SK-N-SH (cell line): ENCODE measurements around the gene REM1. TPM values are rescaled to one million over a fixed set of nuclear protein-coding genes. Genes with fewer than 3 reads are reported as not detected.
"Not testable (repeated sequence)": the region's sequence is repeated elsewhere in the genome, so short reads cannot be mapped to it uniquely, and the experiment has no call there.

Source experiments
- CTCF ChIA-PET: fragments of 300-600, 350-600 bp; formaldehyde crosslinking; extraction: SDS; loops from one replicate; lab custom pipeline; 2021; lab: Yijun Ruan, JAX
- POLR2A ChIA-PET: fragments of 350-600 bp; sonication (Branson Sonifier 250); formaldehyde crosslinking; extraction: SDS; loops from one replicate; lab custom pipeline; 2020; ENCODE audit warnings: antibody characterized with exemption, inconsistent platforms; lab: Yijun Ruan, JAX
- DNase-seq: peaks from one replicate; pipeline ENCODE4 v3.0.0; 2012
- H2AFZ ChIP-seq: fragments of 200-600 bp; sonication (generic); 2 replicates; pipeline ENCODE4 v1.8.1; 2016; ENCODE audit warnings: antibody characterized with exemption, mild to moderate bottlenecking, low read depth
- H3F3A ChIP-seq: fragments of 200-600 bp; sonication (generic); replicated peaks from 2 replicates; pipeline ENCODE3; 2016; ENCODE audit warnings: antibody characterized with exemption, mild to moderate bottlenecking; ENCODE audit not compliant: insufficient read depth
- H3K27ac ChIP-seq, 2 experiments: fragments of 200-500 bp in 1 of 2; fragments of 200-600 bp in 1 of 2; sonication (Bioruptor generic) in 1 of 2; sonication (generic), shearing (Covaris generic) in 1 of 2; 2 replicates each; pipeline versions ENCODE4 v1.5.1 to v1.6.1; 2014 to 2016; ENCODE audit warnings: low read depth in 2 of 2, inconsistent platforms in 1 of 2, low read length in 1 of 2, mild to moderate bottlenecking in 1 of 2, mixed read lengths in 1 of 2
- H3K27me3 ChIP-seq: fragments of 200-600 bp; sonication (generic), shearing (Covaris generic); 2 replicates; pipeline ENCODE4 v1.6.1; 2016; ENCODE audit warnings: mixed run types; ENCODE audit not compliant: insufficient read depth
- H3K36me3 ChIP-seq, 2 experiments: fragments of 200-500 bp in 1 of 2; fragments of 200-600 bp in 1 of 2; sonication (Bioruptor generic) in 1 of 2; sonication (generic) in 1 of 2; replicated peaks in 1 of 2; 2 replicates each; pipeline versions ENCODE3 to v1.5.1; 2014 to 2016; ENCODE audit warnings: low read length in 1 of 2, mild to moderate bottlenecking in 1 of 2; ENCODE audit not compliant: insufficient read depth in 2 of 2, control insufficient read depth in 1 of 2
- H3K4me1 ChIP-seq, 2 experiments: fragments of 200-500 bp in 1 of 2; fragments of 200-600 bp in 1 of 2; sonication (Bioruptor generic) in 1 of 2; sonication (generic), shearing (Covaris generic) in 1 of 2; 2 replicates each; pipeline versions ENCODE4 v1.5.1 to v1.6.1; 2014 to 2016; ENCODE audit warnings: low read depth in 1 of 2, low read length in 1 of 2, mixed run types in 1 of 2; ENCODE audit not compliant: insufficient read depth in 2 of 2, control insufficient read depth in 1 of 2
- H3K4me2 ChIP-seq: fragments of 200-600 bp; sonication (generic), shearing (Covaris generic); 2 replicates; pipeline ENCODE4 v1.6.1; 2017; ENCODE audit warnings: mixed run types
- H3K4me3 ChIP-seq, 2 experiments: fragments of 200-500 bp in 1 of 2; fragments of 200-600 bp in 1 of 2; sonication (Bioruptor generic) in 1 of 2; sonication (generic), shearing (Covaris generic) in 1 of 2; 2 replicates each; pipeline versions ENCODE4 v1.5.1 to v1.8.1; 2014 to 2016; ENCODE audit warnings: low read depth in 2 of 2, inconsistent platforms in 1 of 2, low read length in 1 of 2, mild to moderate bottlenecking in 1 of 2, mixed read lengths in 1 of 2, moderate library complexity in 1 of 2
- H3K79me2 ChIP-seq: fragments of 200-600 bp; sonication (generic); 2 replicates; pipeline ENCODE4 v1.8.1; 2017; ENCODE audit warnings: mild to moderate bottlenecking; ENCODE audit not compliant: insufficient read depth
- H3K9ac ChIP-seq: fragments of 200-600 bp; sonication (generic); 2 replicates; pipeline ENCODE4 v1.6.1; 2017; ENCODE audit warnings: mixed run types
- H3K9me2 ChIP-seq: fragments of 200-600 bp; sonication (generic); 2 replicates; pipeline ENCODE4 v1.6.1; 2017; ENCODE audit warnings: mixed run types
- H3K9me3 ChIP-seq: fragments of 200-600 bp; sonication (generic); 2 replicates; pipeline ENCODE4 v1.6.1; 2017; ENCODE audit warnings: mixed run types, mild to moderate bottlenecking, moderate library complexity
- H4K20me1 ChIP-seq: fragments of 200-600 bp; sonication (generic); 2 replicates; pipeline ENCODE4 v1.6.1; 2017; ENCODE audit warnings: mild to moderate bottlenecking, mixed run types; ENCODE audit not compliant: insufficient read depth
- FOXJ3 ChIP-seq: sonication (generic); formaldehyde crosslinking; IDR thresholded peaks from 2 replicates; pipeline ENCODE4 v1.5.1; 2020; ENCODE audit warnings: mild to moderate bottlenecking, missing genetic modification reagents
- FOXM1 ChIP-seq: IDR thresholded peaks from 2 replicates; pipeline ENCODE4 v1.4.0; 2012; ENCODE audit warnings: low read depth, mild to moderate bottlenecking
- GABPA ChIP-seq: IDR thresholded peaks from 2 replicates; pipeline ENCODE4 v1.4.0; 2012; ENCODE audit warnings: low read depth, mild to moderate bottlenecking
- IRF3 ChIP-seq: fragments of 150-350 bp; IDR thresholded peaks from 2 replicates; pipeline ENCODE4 v1.6.1; 2016; ENCODE audit warnings: mild to moderate bottlenecking, low read depth, low read length
- MEF2A ChIP-seq: IDR thresholded peaks from 2 replicates; pipeline ENCODE4 v1.4.0; 2012; ENCODE audit warnings: low read depth, borderline replicate concordance
- MXI1 ChIP-seq: IDR thresholded peaks from 2 replicates; pipeline ENCODE4 v1.6.1; 2012; ENCODE audit warnings: mild to moderate bottlenecking, low read depth, low read length, improper control_type of control experiment
- PBX3 ChIP-seq: IDR thresholded peaks from 2 replicates; pipeline ENCODE4; 2012
- POLR2AphosphoS5 ChIP-seq: IDR thresholded peaks from 2 replicates; pipeline ENCODE4 v1.6.1; 2012; ENCODE audit warnings: low read depth, low read length
- RAD21 ChIP-seq: IDR thresholded peaks from 2 replicates; pipeline ENCODE4 v1.6.1; 2012; ENCODE audit warnings: mild to moderate bottlenecking, low read length
- RCOR1 ChIP-seq: fragments of 150-350 bp; IDR thresholded peaks from 2 replicates; pipeline ENCODE4 v1.6.1; 2017; ENCODE audit warnings: antibody characterized with exemption, low read length
- RXRA ChIP-seq: IDR thresholded peaks from 2 replicates; pipeline ENCODE4 v1.4.0; 2012; ENCODE audit warnings: low read depth, mild to moderate bottlenecking, borderline replicate concordance
- SMC3 ChIP-seq: IDR thresholded peaks from 2 replicates; pipeline ENCODE4 v1.6.1; 2012; ENCODE audit warnings: low read depth, low read length, improper control_type of control experiment
- TAF1 ChIP-seq: IDR thresholded peaks from 2 replicates; pipeline ENCODE4 v1.6.1; 2012; ENCODE audit warnings: low read depth, mild to moderate bottlenecking, low read length, moderate library complexity, borderline replicate concordance
- TEAD4 ChIP-seq: IDR thresholded peaks from 2 replicates; pipeline ENCODE4 v1.4.0; 2012; ENCODE audit warnings: mild to moderate bottlenecking, borderline replicate concordance; ENCODE audit not compliant: insufficient read depth
- WGBS: methylation state at CpG from one replicate; pipeline ENCODE4 v1.1.6; 2017; ENCODE audit warnings: low lambda C conversion rate; 5-methylcytosine and 5-hydroxymethylcytosine counted together
- polyA plus RNA-seq, 3 experiments: library from polyadenylated mRNA; depleted of rRNA; stranded (reverse); fragments of >200 nt; gene quantifications; 2 replicates each; pipeline ENCODE4 v1.2.3, GENCODE V29; 2012

The REM1 gene
- 6.1 and 7.1 TPM in 2 replicates for polyA plus RNA-seq (2012; rRNA removed)
- 3.0 and 3.9 TPM in 2 replicates for polyA plus RNA-seq (2012; cell fraction: cytosol; rRNA removed)
- polyA plus RNA-seq (2012; cell fraction: nucleus; rRNA removed), result 8.1 and 8.9 TPM in 2 replicates

- DNase-seq, result peak; percentile 50
- H3K4me1 ChIP-seq, result peaks cover 2 to 7% of the 10 kb centered on the region in 2 experiments; a peak in 2 of 4 replicates
- peak within 1 kb of the TSS; percentile 84 for H2AFZ ChIP-seq
- no peaks in the 10 kb centered on the region for H3K27me3 ChIP-seq
- TF ChIP-seq RXRA (peak; percentile 35; the same call in 1 of the 2 replicates), FOXJ3 (CRISPR knock-in tag) (no peak), SMC3 (no peak), MXI1 (no peak)
- no peaks in the 10 kb centered on the region for H4K20me1 ChIP-seq
- POLR2A ChIA-PET, result no interaction called here
- whole genome bisulfite sequencing, result 7% methylated on average over 22 of the region's 33 CpGs
- no peaks in the 10 kb centered on the region for H3K9me3 ChIP-seq
- no peaks in the 10 kb centered on the region for H3K9me2 ChIP-seq
- H3K9ac ChIP-seq, result peak within 1 kb of the TSS; percentile 72
- no peaks in the 10 kb centered on the region for H3F3A ChIP-seq
- no peaks in the 10 kb centered on the region for H3K36me3 ChIP-seq
- H3K27ac ChIP-seq, result peak within 1 kb of the TSS in 1 of 2 experiments; percentile 56; a peak in 1 of 4 replicates
- peak within 1 kb of the TSS; percentile 98 for H3K4me2 ChIP-seq
- CTCF ChIA-PET, result interaction anchor here (1.2 to 2.8 kb wide), 5 partner anchors 10 to 82 kb away, joined by 4 to 12 read pairs (median 4); no protein-coding TSS in a partner anchor
- no peaks in the 10 kb centered on the region; the same call in 1 of the 2 replicates for H3K79me2 ChIP-seq
- peak within 1 kb of the TSS; percentile 56 to 75 for H3K4me3 ChIP-seq
Observed at GRCh38 chr20:31474758-31475427, at the start of gene REM1, which contains the start of gene DEFB124. Gene REM1 (plus strand): TSS chr20:31475288. CDS start chr20:31476446, 1,158 bp downstream. Gene DEFB124 (minus strand): TSS chr20:31475127. CDS start chr20:31473013, 2,114 bp downstream.

- no peak for DNase-seq
- CTCF ChIA-PET, result no interaction called here
- H3K4me3 ChIP-seq, result no peak overlapping the region
- H3K36me3 ChIP-seq, result no peaks in the 10 kb centered on the region
- no peaks in the 10 kb centered on the region for H3K4me1 ChIP-seq
- no peak overlapping the region for H3K9ac ChIP-seq
- no peaks in the 10 kb centered on the region for H3F3A ChIP-seq
- no peaks in the 10 kb centered on the region for H3K9me3 ChIP-seq
- no peak overlapping the region for H3K4me2 ChIP-seq
- POLR2A ChIA-PET, result no interaction called here
- no peaks in the 10 kb centered on the region for H3K9me2 ChIP-seq
- H3K27me3 ChIP-seq, result peaks cover 5% of the 10 kb centered on the region; the same call in 1 of the 2 replicates
- H3K79me2 ChIP-seq, result no peaks in the 10 kb centered on the region
- H4K20me1 ChIP-seq, result no peaks in the 10 kb centered on the region
- H3K27ac ChIP-seq, result no peak overlapping the region
- no peak for TF ChIP-seq TAF1
- no peak for TF ChIP-seq IRF3
- TF ChIP-seq MEF2A, result no peak
- TF ChIP-seq SMC3, result no peak
- no peak for TF ChIP-seq POLR2AphosphoS5
- no peak for TF ChIP-seq TEAD4
- TF ChIP-seq GABPA, result no peak
- no peak for TF ChIP-seq RCOR1
- no peak for TF ChIP-seq RAD21
- TF ChIP-seq FOXM1, result no peak
- TF ChIP-seq RXRA, result no peak
- no peak for TF ChIP-seq PBX3
- no peak overlapping the region for H2AFZ ChIP-seq
Observed at GRCh38 chr20:31425797-31426196, 49.3 kb upstream of the REM1 start.

GRCh38 chr20:31426891-31427551, 48.1 kb upstream of the REM1 start:
- H3K36me3 ChIP-seq, H3K9me2 ChIP-seq, H3K4me2 ChIP-seq, H4K20me1 ChIP-seq, H3F3A ChIP-seq, H3K4me3 ChIP-seq, H2AFZ ChIP-seq, POLR2A ChIA-PET, H3K9me3 ChIP-seq, H3K27me3 ChIP-seq, CTCF ChIA-PET, H3K9ac ChIP-seq, H3K79me2 ChIP-seq, H3K4me1 ChIP-seq, DNase-seq, H3K27ac ChIP-seq: not testable (repeated sequence)
- WGBS, result 88% methylated on average over 3 of the region's 48 CpGs

- POLR2A ChIA-PET, H2AFZ ChIP-seq: not testable (repeated sequence)
Observed at GRCh38 chr20:31427576-31427975, 47.5 kb upstream of the REM1 start.

More at GRCh38 chr20:31427576-31427975, 47.5 kb upstream of the REM1 start:
- DNase-seq, H3K9me2 ChIP-seq, H4K20me1 ChIP-seq, H3F3A ChIP-seq, H3K4me2 ChIP-seq, H3K4me1 ChIP-seq, H3K4me3 ChIP-seq, H3K9me3 ChIP-seq, H3K36me3 ChIP-seq, CTCF ChIA-PET, H3K9ac ChIP-seq, H3K79me2 ChIP-seq, H3K27ac ChIP-seq, H3K27me3 ChIP-seq: not testable (repeated sequence)
- 20% methylated on average over 6 of the region's 31 CpGs for WGBS
